MM.1S (cell line): ENCODE measurements around the gene MEGF6.

ENCODE experiments used
- DNase-seq: peaks from one replicate; pipeline ENCODE4 v3.0.0-alpha.2; 2015
- H2AFZ ChIP-seq: fragments of 300-600 bp; sonication (generic); 2 replicates; pipeline ENCODE4 v1.6.0; 2016; ENCODE audit warnings: antibody characterized with exemption, low read length
- H3F3A ChIP-seq: fragments of 300-600 bp; sonication (generic); 2 replicates; pipeline ENCODE4 v1.6.1; 2016; ENCODE audit warnings: mild to moderate bottlenecking, antibody characterized with exemption, low read length, moderate library complexity, mixed read lengths; ENCODE audit not compliant: insufficient read depth
- H3K27ac ChIP-seq: fragments of 300-600 bp; sonication (generic); 2 replicates; pipeline ENCODE4 v1.5.1; 2016; ENCODE audit warnings: mild to moderate bottlenecking, low read length
- H3K27me3 ChIP-seq: fragments of 300-600 bp; sonication (generic); replicated peaks from 2 replicates; pipeline ENCODE4 v1.6.0; 2016; ENCODE audit warnings: low read length; ENCODE audit not compliant: insufficient read depth
- H3K36me3 ChIP-seq: fragments of 300-600 bp; sonication (generic); replicated peaks from 2 replicates; pipeline ENCODE4 v1.6.1; 2016; ENCODE audit warnings: mild to moderate bottlenecking, low read length, mixed read lengths; ENCODE audit not compliant: insufficient read depth
- H3K4me1 ChIP-seq: fragments of 300-600 bp; sonication (generic); 2 replicates; pipeline ENCODE4 v1.6.1; 2016; ENCODE audit warnings: low read length, mixed read lengths
- H3K4me2 ChIP-seq: fragments of 300-600 bp; sonication (generic); 2 replicates; pipeline ENCODE4 v1.6.0; 2016; ENCODE audit warnings: low read depth, low read length
- H3K4me3 ChIP-seq: fragments of 300-600 bp; sonication (generic); 2 replicates; pipeline ENCODE4 v1.5.1; 2016; ENCODE audit warnings: low read length, mixed read lengths
- H3K79me2 ChIP-seq: fragments of 300-600 bp; sonication (generic); 2 replicates; pipeline ENCODE4 v1.6.1; 2016; ENCODE audit warnings: mixed run types, low read length, mixed read lengths
- H3K9ac ChIP-seq: fragments of 300-600 bp; sonication (generic); 2 replicates; pipeline ENCODE4 v1.6.1; 2016; ENCODE audit warnings: low read length, mixed read lengths
- H3K9me2 ChIP-seq: fragments of 300-600 bp; sonication (generic); replicated peaks from 2 replicates; pipeline ENCODE4 v1.6.1; 2016; ENCODE audit warnings: mild to moderate bottlenecking, low read length, mixed read lengths; ENCODE audit not compliant: insufficient read depth
- H3K9me3 ChIP-seq: fragments of 300-600 bp; sonication (generic); replicated peaks from 2 replicates; pipeline ENCODE4 v1.6.1; 2016; ENCODE audit warnings: mild to moderate bottlenecking, low read length, mixed read lengths; ENCODE audit not compliant: insufficient read depth
- H4K20me1 ChIP-seq: fragments of 300-600 bp; sonication (generic); 2 replicates; pipeline ENCODE4 v1.6.1; 2016; ENCODE audit warnings: mild to moderate bottlenecking, low read length, moderate library complexity, mixed read lengths; ENCODE audit not compliant: insufficient read depth
- EZH2 ChIP-seq: fragments of 300-600 bp; sonication (generic); optimal IDR thresholded peaks from 2 replicates; pipeline ENCODE3; 2017; ENCODE audit warnings: low read depth, mild to moderate bottlenecking, antibody characterized with exemption, low read length, mixed read lengths
- EZH2phosphoT487 ChIP-seq: fragments of 300-600 bp; sonication (generic); IDR thresholded peaks from 2 replicates; pipeline ENCODE4 v1.6.1; 2018; ENCODE audit warnings: antibody characterized with exemption, low read length
- TF ChIP-seq, protein P1 (sequence below): fragments of 300-600 bp; sonication (generic); IDR thresholded peaks from 2 replicates; pipeline ENCODE4 v1.5.1; 2016; ENCODE audit warnings: antibody characterized with exemption, low read length, mixed read lengths

MEGF6 gene

DNA sequence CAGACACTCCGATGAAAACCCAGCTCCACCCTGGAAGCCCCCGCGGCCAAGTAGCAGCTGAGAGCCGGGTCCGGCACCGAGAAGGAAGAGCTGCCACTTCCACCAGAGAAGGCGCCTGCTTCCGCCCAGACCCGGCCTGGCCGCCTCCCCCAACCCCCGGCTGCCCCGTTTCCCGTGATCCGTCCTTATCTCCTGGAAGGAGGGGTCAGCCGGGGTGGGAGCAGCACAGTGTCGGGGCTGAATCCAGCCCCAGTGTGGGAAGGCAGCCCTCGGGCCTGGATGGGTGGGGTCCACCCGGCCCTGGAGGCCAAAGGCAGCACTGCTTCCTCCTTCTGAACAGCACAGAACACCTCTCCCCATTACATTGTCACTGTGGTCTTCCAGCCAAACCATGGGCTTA lies 69.4 kb downstream of the MEGF6 start:
- H3K27me3 ChIP-seq, result peaks cover 97% of the 10 kb centered on the region
- no peaks in the 10 kb centered on the region for H4K20me1 ChIP-seq
- no peak overlapping the region for H3K9ac ChIP-seq
- TF ChIP-seq EZH2phosphoT487, result no peak
- TF ChIP-seq, protein P1, sequence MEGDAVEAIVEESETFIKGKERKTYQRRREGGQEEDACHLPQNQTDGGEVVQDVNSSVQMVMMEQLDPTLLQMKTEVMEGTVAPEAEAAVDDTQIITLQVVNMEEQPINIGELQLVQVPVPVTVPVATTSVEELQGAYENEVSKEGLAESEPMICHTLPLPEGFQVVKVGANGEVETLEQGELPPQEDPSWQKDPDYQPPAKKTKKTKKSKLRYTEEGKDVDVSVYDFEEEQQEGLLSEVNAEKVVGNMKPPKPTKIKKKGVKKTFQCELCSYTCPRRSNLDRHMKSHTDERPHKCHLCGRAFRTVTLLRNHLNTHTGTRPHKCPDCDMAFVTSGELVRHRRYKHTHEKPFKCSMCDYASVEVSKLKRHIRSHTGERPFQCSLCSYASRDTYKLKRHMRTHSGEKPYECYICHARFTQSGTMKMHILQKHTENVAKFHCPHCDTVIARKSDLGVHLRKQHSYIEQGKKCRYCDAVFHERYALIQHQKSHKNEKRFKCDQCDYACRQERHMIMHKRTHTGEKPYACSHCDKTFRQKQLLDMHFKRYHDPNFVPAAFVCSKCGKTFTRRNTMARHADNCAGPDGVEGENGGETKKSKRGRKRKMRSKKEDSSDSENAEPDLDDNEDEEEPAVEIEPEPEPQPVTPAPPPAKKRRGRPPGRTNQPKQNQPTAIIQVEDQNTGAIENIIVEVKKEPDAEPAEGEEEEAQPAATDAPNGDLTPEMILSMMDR, result no peak
- no peak for TF ChIP-seq EZH2
- no peaks in the 10 kb centered on the region for H3K36me3 ChIP-seq
- no peaks in the 10 kb centered on the region for H3K4me1 ChIP-seq
- no peak overlapping the region for H3K4me2 ChIP-seq
- no peaks in the 10 kb centered on the region for H3F3A ChIP-seq
- H3K9me2 ChIP-seq, result no peaks in the 10 kb centered on the region
- DNase-seq, result no peak
- H2AFZ ChIP-seq, result no peak overlapping the region
- H3K4me3 ChIP-seq, result no peak overlapping the region
- H3K27ac ChIP-seq, result no peak overlapping the region
- no peaks in the 10 kb centered on the region for H3K9me3 ChIP-seq
- H3K79me2 ChIP-seq, result no peaks in the 10 kb centered on the region

DNA sequence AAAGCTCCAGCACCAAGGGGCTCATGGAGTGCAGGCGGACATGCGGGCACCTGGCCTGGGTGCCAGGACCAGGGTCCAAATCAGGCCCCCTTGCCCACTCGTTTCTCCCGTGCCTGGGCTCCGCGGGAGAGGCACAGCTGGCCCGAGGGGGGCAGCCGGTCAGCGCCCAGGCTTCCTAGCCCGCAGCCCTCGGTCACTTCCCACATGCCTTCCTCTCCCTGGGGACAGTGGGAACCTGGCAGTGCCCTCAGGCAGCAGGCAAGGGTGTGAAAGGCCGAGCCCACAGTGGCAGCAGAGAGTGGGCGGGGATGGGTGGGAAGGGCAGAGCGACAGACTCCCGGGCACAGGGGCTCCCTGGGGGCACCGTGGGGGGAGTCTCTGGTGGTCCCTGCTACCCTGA lies 69.8 kb downstream of the MEGF6 start:
- no peaks in the 10 kb centered on the region for H3K79me2 ChIP-seq
- no peaks in the 10 kb centered on the region for H3K36me3 ChIP-seq
- H4K20me1 ChIP-seq, result no peaks in the 10 kb centered on the region
- H3K9ac ChIP-seq, result no peak overlapping the region
- no peak overlapping the region for H3K27ac ChIP-seq
- no peak overlapping the region for H2AFZ ChIP-seq
- H3K4me2 ChIP-seq, result no peak overlapping the region
- H3K9me2 ChIP-seq, result no peaks in the 10 kb centered on the region
- no peaks in the 10 kb centered on the region for H3K9me3 ChIP-seq
- peaks cover 98% of the 10 kb centered on the region for H3K27me3 ChIP-seq
- H3F3A ChIP-seq, result no peaks in the 10 kb centered on the region
- H3K4me3 ChIP-seq, result no peak overlapping the region
- no peaks in the 10 kb centered on the region for H3K4me1 ChIP-seq
- TF ChIP-seq EZH2, result no peak
- TF ChIP-seq, protein P1, result no peak
- no peak for TF ChIP-seq EZH2phosphoT487
- no peak for DNase-seq

DNA sequence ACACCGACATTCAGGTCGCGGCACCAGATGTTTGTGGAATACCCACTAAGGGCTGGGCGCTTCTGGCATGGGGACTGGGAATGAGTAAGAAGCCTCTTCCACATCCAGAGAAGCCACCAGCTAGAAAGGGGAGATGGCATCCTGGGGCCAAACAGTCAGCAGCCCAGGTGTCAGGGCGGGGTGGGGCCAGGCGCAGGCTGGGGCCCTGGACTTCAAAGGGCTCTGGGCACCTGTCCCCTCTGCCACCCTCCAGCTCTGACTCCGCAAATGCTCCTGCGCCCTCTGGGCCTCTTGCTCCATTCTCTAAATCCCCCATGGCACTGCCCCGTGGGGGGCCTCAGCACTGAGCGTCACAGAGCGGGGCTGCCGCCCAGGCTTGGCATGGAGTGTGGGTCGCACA lies 70.4 kb downstream of the MEGF6 start:
- no peak for TF ChIP-seq EZH2phosphoT487
- TF ChIP-seq, protein P1, result no peak
- no peak for TF ChIP-seq EZH2
- Histone ChIP-seq H3K9me2 (no peaks in the 10 kb centered on the region), H4K20me1 (no peaks in the 10 kb centered on the region), H3K27me3 (peaks cover 99% of the 10 kb centered on the region), H3K4me2 (no peak overlapping the region), H3K27ac (no peak overlapping the region), H3F3A (no peaks in the 10 kb centered on the region), H3K9ac (no peak overlapping the region), H2AFZ (no peak overlapping the region), H3K4me3 (no peak overlapping the region), H3K36me3 (no peaks in the 10 kb centered on the region), H3K4me1 (no peaks in the 10 kb centered on the region), H3K79me2 (no peaks in the 10 kb centered on the region), H3K9me3 (no peaks in the 10 kb centered on the region)
- DNase-seq, result no peak
